Measurements from ENCODE around the gene NAV1. TPM values are rescaled to one million over a fixed set of nuclear protein-coding genes. Genes with fewer than 3 reads are reported as not detected.

Gene NAV1
- total RNA-seq, 2 experiments from 2014 or later, result 2.8 to 4.3 TPM

DNA sequence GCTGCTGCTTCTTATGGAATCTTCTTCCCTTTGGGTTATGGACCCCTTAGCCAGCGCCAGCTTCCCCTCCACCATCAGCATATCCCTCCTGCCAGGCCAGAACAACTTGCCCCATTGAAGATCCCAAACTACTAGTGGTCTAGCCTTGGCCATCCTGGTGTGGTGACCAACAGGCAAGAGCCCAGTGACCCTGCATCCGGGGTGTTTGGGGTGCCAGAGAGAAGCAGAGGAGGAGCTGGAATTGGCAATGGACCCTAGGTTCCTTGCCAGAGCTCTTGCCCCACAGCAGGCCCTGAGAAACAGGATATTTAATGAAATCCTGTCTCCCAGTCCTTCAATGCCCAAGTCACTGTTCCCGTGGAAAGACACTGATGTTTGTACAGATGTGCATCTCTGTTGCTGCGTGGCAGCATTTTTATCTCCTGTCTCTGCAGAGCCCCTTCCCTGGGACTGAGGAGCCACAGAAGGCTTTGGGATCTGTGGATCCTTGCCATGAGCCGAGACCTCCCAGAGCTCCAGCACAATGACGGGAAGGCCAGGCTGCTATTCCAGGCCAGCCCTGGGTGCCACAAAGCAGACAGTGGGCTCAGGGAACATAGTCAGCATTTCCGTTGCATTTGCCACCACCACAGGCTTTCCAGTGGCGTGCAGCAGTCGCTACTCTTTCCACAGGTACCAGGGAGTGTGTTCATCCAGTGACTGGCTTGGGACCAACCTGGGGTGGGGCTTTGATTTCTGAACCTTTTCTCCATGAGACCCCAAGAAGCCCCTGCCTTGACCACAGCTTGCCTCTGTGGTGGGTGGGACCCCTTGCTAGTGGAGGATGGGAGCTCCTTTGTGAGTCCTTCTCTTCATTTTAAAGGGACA is 21.6 kb downstream of the NAV1 start:
- ChIA-PET CTCF (interaction anchor here (0.6 to 1.3 kb wide), 3 partner anchors 10 to 232 kb away, joined by 3 to 6 read pairs (median 4); no protein-coding TSS in a partner anchor), POLR2A (no interaction called here)
- H3K4me3 Mint-ChIP-seq, result no peak overlapping the region
- peaks cover 4% of the 10 kb centered on the region for H3K4me1 ChIP-seq (ENCODE audit: insufficient read depth, low read length)
- no peak overlapping the region for H3K27ac ChIP-seq (ENCODE audit: low read depth in 1 of 2, low read length in 2 of 2)
- DNase-seq, result no peak
- no peaks in the 10 kb centered on the region for H3K9me3 Mint-ChIP-seq
- H3K27ac Mint-ChIP-seq, result no peak overlapping the region
- no peaks in the 10 kb centered on the region for H3K36me3 ChIP-seq (ENCODE audit: insufficient read depth, low read length)
- H3K27me3 Mint-ChIP-seq, result no peaks in the 10 kb centered on the region
- H3K4me1 Mint-ChIP-seq (ENCODE audit: low read depth), result peaks cover 6% of the 10 kb centered on the region
- H3K9me3 ChIP-seq (ENCODE audit: control insufficient read depth in 1 of 2, insufficient read depth in 1 of 2, low read length in 2 of 2), result no peaks in the 10 kb centered on the region
- ATAC-seq (ENCODE audit: poor library complexity), result no peak
- no peak overlapping the region for H3K4me3 ChIP-seq (ENCODE audit: low read length)
- TF ChIP-seq, protein P1, sequence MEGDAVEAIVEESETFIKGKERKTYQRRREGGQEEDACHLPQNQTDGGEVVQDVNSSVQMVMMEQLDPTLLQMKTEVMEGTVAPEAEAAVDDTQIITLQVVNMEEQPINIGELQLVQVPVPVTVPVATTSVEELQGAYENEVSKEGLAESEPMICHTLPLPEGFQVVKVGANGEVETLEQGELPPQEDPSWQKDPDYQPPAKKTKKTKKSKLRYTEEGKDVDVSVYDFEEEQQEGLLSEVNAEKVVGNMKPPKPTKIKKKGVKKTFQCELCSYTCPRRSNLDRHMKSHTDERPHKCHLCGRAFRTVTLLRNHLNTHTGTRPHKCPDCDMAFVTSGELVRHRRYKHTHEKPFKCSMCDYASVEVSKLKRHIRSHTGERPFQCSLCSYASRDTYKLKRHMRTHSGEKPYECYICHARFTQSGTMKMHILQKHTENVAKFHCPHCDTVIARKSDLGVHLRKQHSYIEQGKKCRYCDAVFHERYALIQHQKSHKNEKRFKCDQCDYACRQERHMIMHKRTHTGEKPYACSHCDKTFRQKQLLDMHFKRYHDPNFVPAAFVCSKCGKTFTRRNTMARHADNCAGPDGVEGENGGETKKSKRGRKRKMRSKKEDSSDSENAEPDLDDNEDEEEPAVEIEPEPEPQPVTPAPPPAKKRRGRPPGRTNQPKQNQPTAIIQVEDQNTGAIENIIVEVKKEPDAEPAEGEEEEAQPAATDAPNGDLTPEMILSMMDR (IDR thresholded peaks at IDR 0.05), result no peak
- no peaks in the 10 kb centered on the region for H3K36me3 Mint-ChIP-seq (ENCODE audit: low read depth)
- intact Hi-C loops (cut with DNase I, micrococcal nuclease), result loop anchor here in 1 of 2 experiments (1.0 to 5.0 kb wide), 2 partner anchors 144 to 412 kb away; no protein-coding TSS in a partner anchor
- no peaks in the 10 kb centered on the region for H3K27me3 ChIP-seq (ENCODE audit: control insufficient read depth in 1 of 2, insufficient read depth in 2 of 2, low read length in 2 of 2)

DNA sequence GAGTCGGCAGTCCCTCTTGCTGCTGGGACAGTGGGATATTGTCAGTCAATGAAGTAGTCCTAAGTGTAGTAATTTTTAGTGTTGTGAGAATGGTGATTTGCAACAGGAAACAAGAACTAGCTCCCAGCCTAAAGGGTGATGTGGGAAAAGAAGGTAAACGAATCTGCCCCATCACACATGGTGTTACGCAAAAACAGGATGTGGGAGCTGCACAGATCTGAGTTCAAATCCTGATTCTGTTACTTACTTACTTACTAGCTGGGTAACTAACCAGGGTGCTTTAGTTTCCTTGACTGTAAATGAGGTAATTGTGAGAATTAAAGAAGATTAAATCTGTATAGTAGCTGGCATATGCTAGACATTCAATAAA is 22.3 kb downstream of the NAV1 start:
- Mint-ChIP-seq H3K36me3 (ENCODE audit: low read depth) (no peaks in the 10 kb centered on the region), H3K27ac (no peak overlapping the region), H3K9me3 (no peaks in the 10 kb centered on the region), H3K27me3 (no peaks in the 10 kb centered on the region), H3K4me1 (ENCODE audit: low read depth) (peaks cover 6% of the 10 kb centered on the region), H3K4me3 (no peak overlapping the region)
- POLR2A ChIA-PET, result no interaction called here
- H3K27ac ChIP-seq (ENCODE audit: low read depth in 1 of 2, low read length in 2 of 2), result no peak overlapping the region
- H3K27me3 ChIP-seq (ENCODE audit: control insufficient read depth in 1 of 2, insufficient read depth in 2 of 2, low read length in 2 of 2), result no peaks in the 10 kb centered on the region
- no peaks in the 10 kb centered on the region for H3K9me3 ChIP-seq (ENCODE audit: control insufficient read depth in 1 of 2, insufficient read depth in 1 of 2, low read length in 2 of 2)
- intact Hi-C loops (cut with DNase I, micrococcal nuclease), result loop anchor here in 1 of 2 experiments (5.0 kb wide), 1 partner anchor 411 kb away; no protein-coding TSS in a partner anchor
- ATAC-seq (ENCODE audit: poor library complexity) (no peak), DNase-seq (no peak)
- TF ChIP-seq, protein P1 (IDR thresholded peaks at IDR 0.05), result no peak
- CTCF ChIA-PET, result no interaction called here
- H3K4me3 ChIP-seq (ENCODE audit: low read length), result no peak overlapping the region
- no peaks in the 10 kb centered on the region for H3K36me3 ChIP-seq (ENCODE audit: insufficient read depth, low read length)
- H3K4me1 ChIP-seq (ENCODE audit: insufficient read depth, low read length), result peaks cover 4% of the 10 kb centered on the region

DNA sequence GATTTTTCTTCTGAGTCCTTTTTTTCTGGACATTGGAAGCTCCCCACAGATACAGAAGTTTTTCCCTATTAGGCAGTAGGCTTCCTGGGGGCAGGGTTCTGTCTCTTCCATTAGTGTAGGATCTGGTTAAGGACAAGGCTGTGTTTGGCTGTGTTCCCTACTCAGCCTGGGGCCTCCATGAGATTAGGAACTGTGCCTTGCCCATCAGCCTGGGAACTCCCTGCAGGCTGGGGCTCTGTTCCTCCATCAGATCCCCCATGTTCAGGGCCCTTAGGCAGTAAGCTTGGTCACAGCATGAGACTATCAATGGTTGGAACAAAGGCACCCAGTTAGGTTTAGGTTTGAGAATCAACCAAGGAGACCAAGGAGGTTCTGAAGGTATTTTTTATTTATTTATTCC is 22.7 kb downstream of the NAV1 start:
- intact Hi-C loops (cut with DNase I, micrococcal nuclease), result loop anchor here in 1 of 2 experiments (5.0 kb wide), 1 partner anchor 411 kb away; no protein-coding TSS in a partner anchor
- Histone ChIP-seq H3K27me3 (ENCODE audit: control insufficient read depth in 1 of 2, insufficient read depth in 2 of 2, low read length in 2 of 2) (no peaks in the 10 kb centered on the region), H3K27ac (ENCODE audit: low read depth in 1 of 2, low read length in 2 of 2) (no peak overlapping the region), H3K36me3 (ENCODE audit: insufficient read depth, low read length) (no peaks in the 10 kb centered on the region), H3K9me3 (ENCODE audit: control insufficient read depth in 1 of 2, insufficient read depth in 1 of 2, low read length in 2 of 2) (no peaks in the 10 kb centered on the region), H3K4me3 (ENCODE audit: low read length) (no peak overlapping the region), H3K4me1 (ENCODE audit: insufficient read depth, low read length) (peaks cover 4% of the 10 kb centered on the region)
- ATAC-seq (ENCODE audit: poor library complexity) (no peak), DNase-seq (no peak)
- H3K9me3 Mint-ChIP-seq, result no peaks in the 10 kb centered on the region
- TF ChIP-seq, protein P1 (IDR thresholded peaks at IDR 0.05), result no peak
- H3K27ac Mint-ChIP-seq, result no peak overlapping the region
- ChIA-PET CTCF (no interaction called here), POLR2A (no interaction called here)
- H3K4me1 Mint-ChIP-seq (ENCODE audit: low read depth), result peaks cover 6% of the 10 kb centered on the region
- no peaks in the 10 kb centered on the region for H3K36me3 Mint-ChIP-seq (ENCODE audit: low read depth)
- H3K27me3 Mint-ChIP-seq, result no peaks in the 10 kb centered on the region
- no peak overlapping the region for H3K4me3 Mint-ChIP-seq
